Calu3 (cell line): Measurements from ENCODE around the gene CSNK2A3. TPM values are rescaled to one million over a fixed set of nuclear protein-coding genes. Genes with fewer than 3 reads are reported as not detected.
"Not testable (repeated sequence)": the region's sequence is repeated elsewhere in the genome, so short reads cannot be mapped to it uniquely, and the experiment has no call there.

Experiments used
- BruUV-seq: library from RNA; stranded (reverse); fragments of 400-500 nt; replicated peaks from 2 replicates; lab custom pipeline; 2021; lab: Mats Ljungman, UMichigan
- CTCF ChIA-PET: fragments of 300-600 bp; sonication (Branson Sonifier 250); formaldehyde crosslinking; loops from one replicate; lab custom pipeline; 2022; ENCODE audit warnings: antibody characterized with exemption; lab: Charles Lee
- DNase-seq: peaks from one replicate; pipeline ENCODE4 v3.0.0; 2022
- H3K27ac Mint-ChIP-seq: one replicate; pipeline ENCODE4 v1.8.0; 2022; ENCODE audit warnings: mixed read lengths; ENCODE audit not compliant: unreplicated experiment
- H3K27me3 Mint-ChIP-seq: one replicate; pipeline ENCODE4 v1.8.0; 2022; ENCODE audit warnings: mixed read lengths; ENCODE audit not compliant: unreplicated experiment
- H3K36me3 Mint-ChIP-seq: one replicate; pipeline ENCODE4 v1.8.0; 2022; ENCODE audit warnings: mild to moderate bottlenecking, moderate library complexity, mixed read lengths; ENCODE audit not compliant: insufficient read depth, unreplicated experiment
- H3K4me1 Mint-ChIP-seq: one replicate; pipeline ENCODE4 v1.8.0; 2022; ENCODE audit warnings: mild to moderate bottlenecking, low read depth, mixed read lengths; ENCODE audit not compliant: unreplicated experiment
- H3K4me3 Mint-ChIP-seq: one replicate; pipeline ENCODE4 v1.8.0; 2022; ENCODE audit warnings: mild to moderate bottlenecking, low read depth, moderate library complexity, mixed read lengths; ENCODE audit not compliant: unreplicated experiment
- H3K9me3 Mint-ChIP-seq: one replicate; pipeline ENCODE4 v1.8.0; 2022; ENCODE audit warnings: low read depth, mixed read lengths; ENCODE audit not compliant: unreplicated experiment
- CTCF ChIP-seq: fragments of 200-600 bp; IDR thresholded peaks from one replicate; pipeline ENCODE4 v1.8.0; 2022; ENCODE audit warnings: antibody characterized with exemption; ENCODE audit not compliant: unreplicated experiment
- intact Hi-C: fragments of 100-400 bp; cut with micrococcal nuclease; formaldehyde crosslinking; loops from one replicate; pipeline ENCODE4 v1.10.0; 2022; ENCODE audit not compliant: unreplicated experiment
- total RNA-seq: library from RNA; stranded (reverse); gene quantifications from 2 replicates; pipeline ENCODE4 v1.2.3, GENCODE V29; 2022

CSNK2A3 gene
- total RNA-seq, 1 experiment from 2014 or later, result 1.1 TPM

- no peak for DNase-seq
- no peaks in the 10 kb centered on the region for H3K27me3 Mint-ChIP-seq
- no peaks in the 10 kb centered on the region for H3K4me1 Mint-ChIP-seq
- H3K9me3 Mint-ChIP-seq, result peaks cover 1% of the 10 kb centered on the region
- no TSS peak for BruUV-seq
- intact Hi-C loops, result no loop called here
- no peak for TF ChIP-seq CTCF
- CTCF ChIA-PET, result no interaction called here
- H3K4me3 Mint-ChIP-seq, result no peak overlapping the region
- H3K27ac Mint-ChIP-seq, result no peak overlapping the region
- H3K36me3 Mint-ChIP-seq, result no peaks in the 10 kb centered on the region
These were observed 10.6 kb upstream of the CSNK2A3 start for GRCh38 chr11:11363674-11364073.

GRCh38 chr11:11359611-11360010 is 6.6 kb upstream of the CSNK2A3 start:
- CTCF ChIA-PET, result no interaction called here
- TF ChIP-seq CTCF, result no peak
- Mint-ChIP-seq H3K27ac (no peak overlapping the region), H3K9me3 (no peaks in the 10 kb centered on the region), H3K27me3 (no peaks in the 10 kb centered on the region), H3K36me3 (no peaks in the 10 kb centered on the region), H3K4me1 (no peaks in the 10 kb centered on the region), H3K4me3 (no peak overlapping the region)
- DNase-seq, result no peak
- no TSS peak for BruUV-seq
- intact Hi-C loops, result no loop called here

GRCh38 chr11:11356842-11357241 is 3.8 kb upstream of the CSNK2A3 start:
- H3K4me1 Mint-ChIP-seq, result no peaks in the 10 kb centered on the region
- CTCF ChIA-PET, result no interaction called here
- no peak for DNase-seq
- BruUV-seq, result no TSS peak
- H3K27me3 Mint-ChIP-seq, result no peaks in the 10 kb centered on the region
- TF ChIP-seq CTCF, result no peak
- H3K36me3 Mint-ChIP-seq, result no peaks in the 10 kb centered on the region
- intact Hi-C loops, result no loop called here
- H3K9me3 Mint-ChIP-seq, result no peaks in the 10 kb centered on the region
- H3K4me3 Mint-ChIP-seq, result no peak overlapping the region
- no peak overlapping the region for H3K27ac Mint-ChIP-seq

DNA sequence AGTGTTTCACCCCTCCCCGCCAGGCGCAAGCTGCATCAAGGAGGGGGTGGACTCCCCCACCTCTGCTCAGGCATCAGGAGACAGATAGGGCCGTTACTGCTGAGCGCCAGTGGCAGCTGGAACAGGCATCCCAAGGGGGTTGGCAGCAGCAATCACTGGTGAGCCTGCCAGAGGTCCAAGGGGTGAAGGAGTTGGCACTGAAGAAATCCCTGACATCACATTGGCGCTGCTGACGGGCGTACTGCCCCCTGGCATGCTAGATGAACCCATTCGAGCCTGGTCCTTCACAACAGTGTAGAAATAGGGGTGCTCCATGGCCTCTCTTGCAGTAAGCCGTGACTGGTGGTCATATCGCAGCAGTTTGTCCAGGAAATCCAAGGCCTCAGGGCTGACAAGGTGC is 1.2 kb downstream of the CSNK2A3 start:
- not testable (repeated sequence) for DNase-seq, BruUV-seq

DNA sequence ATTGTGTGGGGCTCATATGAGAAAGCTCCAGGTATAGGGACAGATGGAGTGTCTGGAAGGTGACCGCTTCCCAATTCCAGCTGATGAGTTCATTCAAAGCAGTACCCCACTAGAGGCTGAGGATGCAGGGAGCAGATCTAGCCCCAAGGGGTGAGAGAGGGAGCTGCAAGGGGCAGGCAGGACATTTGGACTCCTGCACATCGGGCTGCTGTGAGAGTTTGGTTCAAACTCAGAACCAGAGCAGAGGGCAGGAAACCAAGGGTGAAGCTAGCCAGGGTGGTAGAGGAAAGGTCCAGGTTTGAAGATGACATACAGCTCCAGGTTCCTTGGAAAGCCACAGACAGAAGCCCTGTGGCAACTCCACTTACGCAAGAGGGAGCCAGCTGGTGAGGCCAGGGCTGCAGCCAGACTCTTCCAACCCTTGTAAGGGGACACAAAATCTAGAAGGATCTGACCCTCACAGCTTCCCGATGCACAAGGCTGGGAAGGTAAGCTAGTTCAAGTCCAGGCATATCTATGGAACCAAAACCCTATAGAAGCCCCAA is 1.9 kb downstream of the CSNK2A3 start:
- intact Hi-C loops, result no loop called here
- Mint-ChIP-seq H3K4me3 (no peak overlapping the region), H3K9me3 (no peaks in the 10 kb centered on the region), H3K4me1 (no peaks in the 10 kb centered on the region), H3K27me3 (no peaks in the 10 kb centered on the region), H3K27ac (no peak overlapping the region), H3K36me3 (no peaks in the 10 kb centered on the region)
- DNase-seq, result no peak
- no peak for TF ChIP-seq CTCF
- no TSS peak for BruUV-seq
- CTCF ChIA-PET, result no interaction called here

More for the DNA sequence above, 1.2 kb downstream of the CSNK2A3 start:
- H3K27me3 Mint-ChIP-seq, H3K4me3 Mint-ChIP-seq, H3K27ac Mint-ChIP-seq, H3K9me3 Mint-ChIP-seq, H3K4me1 Mint-ChIP-seq, CTCF ChIA-PET, intact Hi-C loops, H3K36me3 Mint-ChIP-seq: not testable (repeated sequence)
